ENCODE results near the gene SLIT1.

The SLIT1 gene

GRCh38 chr10:97138174-97138573 is 47.6 kb downstream of the SLIT1 start:
- DNase-seq: no peak

- DNase-seq: no peak
Observed at GRCh38 chr10:97136756-97137155, 49.0 kb downstream of the SLIT1 start.

GRCh38 chr10:97135464-97135863 is 50.3 kb downstream of the SLIT1 start:
- no peak for DNase-seq

- DNase-seq: no peak
Observed at GRCh38 chr10:97134983-97135382, 50.8 kb downstream of the SLIT1 start.

GRCh38 chr10:97134110-97134509 is 51.6 kb downstream of the SLIT1 start:
- DNase-seq: no peak

GRCh38 chr10:97132273-97132672 is 53.5 kb downstream of the SLIT1 start:
- no peak for DNase-seq

- DNase-seq: no peak
Observed at GRCh38 chr10:97131666-97132065, 54.1 kb downstream of the SLIT1 start.

GRCh38 chr10:97131181-97131628 is 54.6 kb downstream of the SLIT1 start:
- DNase-seq: no peak

- DNase-seq: no peak
Observed at GRCh38 chr10:97129666-97130065, 56.1 kb downstream of the SLIT1 start.

GRCh38 chr10:97128516-97129154 is 57.1 kb downstream of the SLIT1 start:
- DNase-seq: no peak

- DNase-seq: no peak
Observed at GRCh38 chr10:97128039-97128492, 57.7 kb downstream of the SLIT1 start.

GRCh38 chr10:97127509-97127908 is 58.2 kb downstream of the SLIT1 start:
- DNase-seq: no peak

- DNase-seq: no peak
Observed at GRCh38 chr10:97124211-97124610, 61.5 kb downstream of the SLIT1 start.

GRCh38 chr10:97123765-97124164 is 62.0 kb downstream of the SLIT1 start:
- DNase-seq: no peak

- no peak for DNase-seq
Observed at GRCh38 chr10:97121041-97121440, 64.7 kb downstream of the SLIT1 start.

GRCh38 chr10:97120370-97120769 is 65.4 kb downstream of the SLIT1 start:
- no peak for DNase-seq

- DNase-seq: no peak
Observed at GRCh38 chr10:97119058-97119745, 66.6 kb downstream of the SLIT1 start.

- peak; percentile 11 for DNase-seq
Observed at GRCh38 chr10:97117372-97117771, 68.4 kb downstream of the SLIT1 start.

GRCh38 chr10:97116462-97117162 is 69.1 kb downstream of the SLIT1 start:
- no peak for DNase-seq

GRCh38 chr10:97115846-97116245 is 69.9 kb downstream of the SLIT1 start:
- DNase-seq: no peak

GRCh38 chr10:97111615-97112014 is 74.1 kb downstream of the SLIT1 start:
- DNase-seq: no peak

GRCh38 chr10:97109547-97109946 is 76.2 kb downstream of the SLIT1 start:
- no peak for DNase-seq

GRCh38 chr10:97107551-97107950 is 78.2 kb downstream of the SLIT1 start:
- DNase-seq: no peak

- DNase-seq: no peak
Observed at GRCh38 chr10:97106207-97106606, 79.6 kb downstream of the SLIT1 start.

Measured in NCI-H2107 (cell line).